NCI-H1436 treated with DMSO at 0.1 percent for 48 hours (cell line): Measurements from ENCODE around the gene RIN3.
"Not testable (repeated sequence)": the region's sequence is repeated elsewhere in the genome, so short reads cannot be mapped to it uniquely, and the experiment has no call there.

Source experiments
- DNase-seq: peaks from one replicate; lab custom pipeline; 2025; lab: John Stamatoyannopoulos, UW

The RIN3 gene

GRCh38 chr14:92531106-92531873, 17.7 kb downstream of the RIN3 start:
- no peak for DNase-seq

- no peak for DNase-seq
Observed at GRCh38 chr14:92532490-92533163, 19.0 kb downstream of the RIN3 start.

- no peak for DNase-seq
Observed at GRCh38 chr14:92534932-92535643, 21.5 kb downstream of the RIN3 start.

GRCh38 chr14:92536231-92536630, 22.6 kb downstream of the RIN3 start:
- DNase-seq, result not testable (repeated sequence)

GRCh38 chr14:92538412-92538985, 24.9 kb downstream of the RIN3 start:
- DNase-seq, result no peak

GRCh38 chr14:92539419-92539818, 25.8 kb downstream of the RIN3 start:
- no peak for DNase-seq

GRCh38 chr14:92539875-92540274, 26.3 kb downstream of the RIN3 start:
- DNase-seq, result no peak

GRCh38 chr14:92540472-92541048, 27.0 kb downstream of the RIN3 start:
- DNase-seq, result no peak

GRCh38 chr14:92542766-92543554, 29.4 kb downstream of the RIN3 start:
- no peak for DNase-seq

GRCh38 chr14:92544051-92544720, 30.6 kb downstream of the RIN3 start:
- no peak for DNase-seq

GRCh38 chr14:92546347-92547053, 32.9 kb downstream of the RIN3 start:
- no peak for DNase-seq

- no peak for DNase-seq
Observed at GRCh38 chr14:92549105-92549858, 35.7 kb downstream of the RIN3 start.

GRCh38 chr14:92549859-92550230, 36.3 kb downstream of the RIN3 start:
- no peak for DNase-seq

GRCh38 chr14:92551044-92551841, 37.7 kb downstream of the RIN3 start:
- DNase-seq, result no peak

GRCh38 chr14:92552066-92552465, 38.5 kb downstream of the RIN3 start:
- DNase-seq, result no peak

- no peak for DNase-seq
Observed at GRCh38 chr14:92553438-92553837, 39.9 kb downstream of the RIN3 start.

- DNase-seq, result no peak
Observed at GRCh38 chr14:92555465-92556111, 42.0 kb downstream of the RIN3 start.

GRCh38 chr14:92556255-92556741, 42.7 kb downstream of the RIN3 start:
- DNase-seq, result no peak
